ENCODE data around the gene DNM3.

The DNM3 gene

GRCh38 chr1:171873664-171874063, 32.4 kb downstream of the DNM3 start:
- no peak for DNase-seq

- no peak for DNase-seq
These were observed 36.4 kb downstream of the DNM3 start for GRCh38 chr1:171877701-171878100.

DNA sequence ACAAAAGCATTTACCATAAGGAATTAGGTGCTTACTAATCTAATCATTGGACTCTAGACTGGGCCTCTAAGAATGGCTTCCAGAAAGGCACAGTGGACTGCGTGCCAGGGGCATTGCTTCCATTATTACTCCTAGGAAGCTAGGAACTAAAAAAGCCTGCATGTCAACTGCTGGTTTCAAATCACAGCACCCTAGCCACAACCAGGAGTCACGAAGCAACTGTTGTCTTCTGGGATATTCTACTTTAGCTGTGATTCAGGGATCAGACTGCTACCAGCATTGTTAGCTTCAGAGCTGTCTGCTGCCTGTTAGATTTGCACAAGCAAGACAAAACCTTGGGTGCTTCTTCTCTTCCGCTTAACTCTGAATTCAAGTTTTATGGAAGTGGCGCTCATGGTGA, 38.3 kb downstream of the DNM3 start:
- DNase-seq: no peak

- no peak for DNase-seq
These were observed 40.1 kb downstream of the DNM3 start for GRCh38 chr1:171881442-171881841.

DNA sequence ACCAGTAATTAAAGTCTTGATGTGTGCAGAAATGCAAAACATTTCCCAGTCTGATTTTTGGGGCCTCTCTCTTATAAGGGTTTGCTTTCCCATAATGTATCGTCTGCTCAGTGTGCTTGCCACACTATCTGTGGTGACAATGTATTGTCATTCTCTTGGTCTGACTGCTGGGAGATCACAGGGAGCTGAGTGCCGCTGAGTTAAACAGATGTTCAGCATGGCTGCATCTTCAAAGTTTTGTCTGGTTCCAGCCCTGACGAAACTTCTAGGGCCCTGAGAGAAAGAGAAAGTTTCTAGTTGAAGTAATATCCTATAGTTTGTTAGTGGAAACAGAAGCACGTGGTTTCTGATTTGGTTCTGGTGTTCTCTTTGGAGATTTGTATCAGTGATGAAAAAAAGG, 42.6 kb downstream of the DNM3 start:
- DNase-seq: no peak

- DNase-seq: no peak
These were observed 43.2 kb downstream of the DNM3 start for GRCh38 chr1:171884475-171884874.

- DNase-seq: no peak
These were observed 48.8 kb downstream of the DNM3 start for GRCh38 chr1:171890131-171890530.

DNA sequence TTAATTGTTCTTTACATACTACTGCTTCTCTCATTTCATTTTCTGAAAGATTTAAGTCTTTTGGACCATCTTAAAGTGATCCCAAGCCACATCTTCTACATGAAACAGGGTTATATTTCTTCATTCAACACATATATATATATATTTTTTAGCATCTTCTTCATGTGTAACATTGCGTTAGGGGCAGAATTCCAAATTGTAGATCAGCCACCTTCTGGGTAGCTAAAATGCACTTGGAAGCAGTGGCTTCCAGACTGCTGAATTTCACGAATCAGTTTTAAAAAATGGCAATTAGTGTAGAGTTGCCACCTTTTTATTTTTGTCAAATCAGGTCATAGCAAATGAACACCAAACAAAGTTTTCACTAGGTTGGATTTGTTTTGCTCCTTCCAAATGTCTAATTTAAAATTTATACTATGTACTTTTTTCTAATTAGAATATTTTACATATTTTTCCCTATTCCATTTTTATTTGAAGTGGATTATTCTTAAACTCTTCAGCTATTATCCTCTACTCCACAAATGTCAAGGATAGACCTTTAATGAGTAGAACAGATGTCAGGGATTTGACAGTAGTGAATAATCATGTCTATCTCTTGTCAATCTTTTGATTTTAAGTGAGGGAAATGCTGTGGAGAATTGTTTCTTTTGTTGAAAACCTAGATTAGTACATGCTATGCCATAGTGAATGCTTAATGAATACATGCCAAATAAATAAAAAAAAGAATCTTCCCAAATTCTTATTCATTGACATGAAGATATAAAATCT, 55.8 kb downstream of the DNM3 start:
- no peak for DNase-seq

DNA sequence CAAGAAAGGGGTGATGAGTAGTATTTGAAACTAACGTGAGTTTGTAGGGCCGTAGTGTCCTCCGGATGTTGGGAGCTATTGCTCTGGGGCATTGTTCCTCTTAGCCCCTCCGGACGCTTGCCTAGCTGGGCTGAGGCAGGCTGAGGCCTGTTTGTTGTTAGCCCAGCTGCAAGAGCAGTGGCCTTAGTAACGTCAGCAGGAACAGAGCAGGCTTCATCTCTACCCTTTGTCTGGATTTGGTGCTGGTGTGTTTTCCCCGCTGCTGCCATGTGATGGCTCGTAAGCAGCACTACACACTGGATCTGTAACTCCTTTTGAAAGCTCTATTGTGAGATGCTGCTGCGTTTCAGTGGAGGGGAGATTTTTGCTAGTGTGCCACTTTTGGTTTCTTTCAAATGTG, 57.6 kb downstream of the DNM3 start:
- DNase-seq: no peak

DNA sequence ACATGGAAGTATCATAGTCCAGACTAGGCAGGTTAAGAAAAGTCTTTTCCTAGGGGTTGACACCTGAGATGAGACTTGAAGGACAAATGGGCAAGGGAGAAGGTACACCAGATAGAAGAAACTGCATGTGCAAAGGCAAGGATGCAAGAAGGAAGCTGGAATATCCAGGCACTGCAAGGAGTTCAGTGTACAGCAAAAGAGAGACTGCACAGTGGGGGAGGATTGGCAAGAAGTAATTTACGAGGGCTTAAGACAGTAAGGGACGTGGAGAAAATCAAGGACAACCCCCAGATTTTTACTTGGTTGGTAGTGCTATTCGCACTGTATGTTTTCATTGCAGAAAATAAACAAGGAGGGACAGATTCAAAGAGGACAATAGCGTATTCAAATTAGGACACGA, 58.5 kb downstream of the DNM3 start:
- DNase-seq: no peak

DNA sequence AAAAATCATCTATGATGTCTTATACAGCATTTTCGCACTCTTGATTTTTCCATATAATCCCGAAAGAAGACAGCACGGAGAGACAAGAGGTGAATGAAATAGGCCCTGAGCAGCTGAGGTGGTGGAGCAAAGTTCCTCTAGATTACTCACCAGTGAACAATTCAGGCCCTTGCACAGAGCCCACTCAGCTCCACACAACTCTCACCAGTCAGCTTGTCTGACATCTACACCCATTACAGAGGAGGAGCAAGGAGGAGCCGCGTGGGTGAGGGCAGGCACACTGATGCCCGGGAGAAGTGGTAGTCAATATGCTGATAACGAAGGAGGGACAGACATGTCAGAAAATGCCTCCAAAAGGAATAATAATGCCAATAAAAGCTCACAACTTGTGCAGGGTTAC, 59.9 kb downstream of the DNM3 start:
- no peak for DNase-seq

- no peak for DNase-seq
These were observed 61.2 kb downstream of the DNM3 start for GRCh38 chr1:171902527-171902926.

DNA sequence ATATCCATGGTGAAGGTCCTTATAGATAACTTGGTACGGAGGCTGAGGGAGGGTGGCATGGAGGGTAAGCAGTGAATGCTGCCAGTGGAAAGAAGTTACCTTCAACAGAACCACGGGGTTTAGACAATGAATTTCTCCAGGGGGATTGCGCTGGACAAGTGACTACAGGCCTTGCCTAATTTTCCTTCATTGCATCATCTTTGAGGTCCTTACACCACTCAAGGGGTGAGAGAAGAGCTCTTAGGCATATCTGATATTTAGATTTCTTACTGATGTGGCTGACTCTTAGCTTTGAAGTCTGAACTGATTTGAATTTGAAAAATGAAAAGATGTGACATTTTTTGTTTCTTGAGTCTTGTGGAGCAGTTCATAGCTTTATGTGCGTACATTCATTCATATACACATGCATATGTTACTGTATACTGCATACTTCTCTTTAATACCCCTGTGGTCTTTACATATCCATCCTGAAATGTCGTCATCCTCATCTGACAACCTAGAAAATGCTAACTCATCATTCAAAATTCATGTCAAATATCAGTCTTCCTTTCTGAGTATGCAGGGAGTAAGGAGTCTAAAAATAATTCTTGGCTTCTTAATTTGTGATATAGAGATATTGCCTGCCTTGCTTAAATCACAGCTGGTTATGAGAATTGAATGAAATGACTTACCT, 63.6 kb downstream of the DNM3 start:
- DNase-seq: no peak

GRCh38 chr1:171909711-171910110, 68.4 kb downstream of the DNM3 start:
- no peak for DNase-seq

GRCh38 chr1:171910786-171911185, 69.5 kb downstream of the DNM3 start:
- no peak for DNase-seq

- DNase-seq: no peak
These were observed 70.2 kb downstream of the DNM3 start for GRCh38 chr1:171911506-171911905.

- no peak for DNase-seq
These were observed 71.3 kb downstream of the DNM3 start for GRCh38 chr1:171912509-171913175.

DNA sequence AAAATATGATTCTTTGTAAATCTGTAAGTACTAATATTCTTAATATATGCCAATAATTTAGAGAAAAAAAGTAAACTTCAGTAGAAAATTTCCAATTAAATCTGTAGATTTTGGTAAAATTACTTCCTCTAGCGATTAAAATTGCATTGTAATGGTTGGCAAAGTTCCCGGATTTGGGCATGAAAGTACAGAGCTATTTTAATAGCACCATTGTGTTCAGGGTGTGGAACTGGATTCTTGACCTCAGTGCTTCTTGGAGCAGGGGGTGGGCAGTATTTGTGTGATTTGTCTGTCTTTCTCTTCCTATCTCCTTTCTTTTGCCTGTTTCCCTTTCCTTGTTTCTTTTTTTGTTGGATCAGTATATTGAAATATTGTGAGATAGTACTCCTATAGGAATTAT, 72.1 kb downstream of the DNM3 start:
- DNase-seq: no peak

DNA sequence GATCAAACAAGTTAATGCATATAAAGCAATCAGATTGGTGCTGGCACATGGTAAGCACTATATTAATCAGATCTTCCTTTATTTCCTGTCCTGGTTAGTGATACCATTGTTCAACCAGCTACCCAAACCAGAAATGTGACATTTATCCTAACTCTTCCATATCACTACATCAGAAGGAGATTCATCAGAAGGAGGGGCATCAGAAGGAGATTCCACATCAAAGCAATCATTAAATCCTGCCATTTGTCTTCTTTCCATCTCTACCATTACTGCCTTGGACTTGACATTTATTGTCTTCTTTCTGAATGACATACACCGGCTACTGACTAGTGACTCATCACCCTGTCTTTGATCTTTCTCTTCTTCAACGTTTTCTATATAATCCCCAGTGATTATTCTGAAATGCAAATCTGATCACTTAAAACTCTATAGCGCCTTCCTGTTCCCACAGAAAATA, 75.0 kb downstream of the DNM3 start:
- DNase-seq: no peak

DNA sequence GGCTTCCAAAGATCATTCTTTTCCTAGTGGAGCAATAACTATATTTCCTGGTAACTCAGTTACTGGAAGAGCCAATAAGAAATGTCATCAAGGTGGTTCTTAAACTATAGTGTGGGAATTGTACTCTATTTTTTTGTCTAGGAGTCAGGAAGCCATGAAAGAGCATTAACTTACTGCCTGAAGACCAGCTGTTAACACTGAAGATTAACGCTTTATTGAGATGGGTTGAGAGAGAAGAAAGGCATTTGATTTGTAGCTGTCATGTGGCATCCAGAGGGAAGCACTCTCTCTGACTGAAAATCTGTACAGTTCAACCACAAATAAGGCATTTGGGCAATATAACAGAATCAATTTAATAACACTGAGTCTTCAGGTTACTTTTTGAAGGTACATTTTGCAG, 76.0 kb downstream of the DNM3 start:
- no peak for DNase-seq

- no peak for DNase-seq
These were observed 78.9 kb downstream of the DNM3 start for GRCh38 chr1:171919891-171920887.

DNA sequence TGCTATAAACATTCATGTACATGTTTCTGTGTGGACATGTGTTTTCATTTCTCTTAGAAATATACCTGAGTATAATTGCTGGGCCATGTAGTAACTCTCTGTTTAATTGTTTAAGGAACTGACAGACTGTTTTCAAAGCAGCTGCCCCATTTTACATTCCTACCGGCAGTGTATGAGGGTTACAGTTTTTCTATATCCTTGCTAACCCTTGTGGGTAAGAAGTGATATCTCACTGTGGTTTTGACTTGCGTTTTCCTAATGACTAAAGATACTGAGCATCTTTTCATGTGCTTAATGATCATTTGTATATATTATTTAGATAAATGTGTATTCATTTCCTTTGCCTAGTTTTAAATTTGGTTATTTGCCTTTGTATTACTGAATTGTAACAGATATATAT, 81.7 kb downstream of the DNM3 start:
- DNase-seq: no peak

DNA sequence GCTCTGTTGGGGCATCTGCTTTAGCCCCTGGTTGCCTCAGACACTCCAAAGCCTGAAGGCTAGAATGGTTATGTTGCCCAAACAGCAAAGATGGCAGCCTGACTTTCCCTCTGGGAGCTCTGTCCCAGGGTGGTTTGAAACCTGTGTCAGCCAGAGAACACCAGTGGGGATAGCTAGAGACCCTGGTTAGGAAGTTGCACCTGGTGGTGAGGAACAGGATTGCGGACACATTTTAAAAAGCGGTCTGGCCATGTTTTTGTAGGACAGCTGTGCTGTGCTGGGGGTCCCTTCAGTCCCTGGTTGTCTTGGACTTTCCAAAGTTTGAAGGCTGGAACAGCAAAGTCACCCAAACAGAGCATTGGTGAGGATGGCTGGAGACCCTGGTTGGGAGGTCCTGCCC, 87.8 kb downstream of the DNM3 start:
- DNase-seq: no peak
